Naive thymus-derived CD8-positive, alpha-beta T cell (primary cell): ENCODE data around the gene ARHGEF11. TPM values are rescaled to one million over a fixed set of nuclear protein-coding genes. Genes with fewer than 3 reads are reported as not detected.
"Not testable (repeated sequence)": the region's sequence is repeated elsewhere in the genome, so short reads cannot be mapped to it uniquely, and the experiment has no call there.

Source experiments
- ATAC-seq, 2 donors: fragments of 150-1000 bp; cut with Tn5 transposase in 1 of 2; sonication (Bioruptor Pico), chemical (Tn5 transposase) in 1 of 2; 1 replicate in 1 of 2; 2 replicates in 1 of 2; pipeline ENCODE4 v1.10.0; 2021; ENCODE audit warnings: mild to moderate bottlenecking in 2 of 2, moderate library complexity in 2 of 2
- POLR2A ChIA-PET: fragments of 350-600 bp; sonication (Branson Sonifier 250); formaldehyde crosslinking; loops from one replicate; lab custom pipeline; 2021; ENCODE audit warnings: antibody characterized with exemption; lab: Charles Lee
- DNase-seq, 10 donors: peaks; one replicate each; pipeline versions ENCODE4 v3.0.0 to v3.0.0-alpha.2; 2020 to 2022
- H3K27ac Mint-ChIP-seq, 10 donors: one replicate each; pipeline ENCODE4 v1.8.0; 2020 to 2022; ENCODE audit warnings: mild to moderate bottlenecking in 10 of 10, mixed read lengths in 10 of 10, moderate library complexity in 4 of 10, inconsistent platforms in 1 of 10
- H3K27me3 Mint-ChIP-seq, 5 donors: one replicate each; pipeline ENCODE4 v1.8.0; 2021 to 2022; ENCODE audit warnings: mixed read lengths in 5 of 5
- H3K36me3 Mint-ChIP-seq, 3 donors: one replicate each; pipeline ENCODE4 v1.8.0; 2020 to 2022; ENCODE audit warnings: mixed read lengths in 3 of 3, mild to moderate bottlenecking in 2 of 3, inconsistent platforms in 1 of 3
- H3K4me1 Mint-ChIP-seq, 4 donors: one replicate each; pipeline ENCODE4 v1.8.0; 2021 to 2022; ENCODE audit warnings: mixed read lengths in 4 of 4
- H3K4me3 Mint-ChIP-seq, 10 donors: one replicate each; pipeline ENCODE4 v1.8.0; 2020 to 2022; ENCODE audit warnings: mild to moderate bottlenecking in 10 of 10, mixed read lengths in 10 of 10, moderate library complexity in 6 of 10, inconsistent platforms in 1 of 10
- H3K9me3 Mint-ChIP-seq, 9 donors: one replicate each; pipeline ENCODE4 v1.8.0; 2020 to 2022; ENCODE audit warnings: mixed read lengths in 9 of 9, mild to moderate bottlenecking in 3 of 9, inconsistent platforms in 1 of 9, moderate library complexity in 1 of 9
- polyA plus RNA-seq, 3 donors: library from polyadenylated mRNA; unstranded; fragments of 300-500 nt; fragmentation: Illumina TruSeq; gene quantifications; one replicate each; pipeline ENCODE4 v1.2.3, GENCODE V29; 2021
- total RNA-seq, 8 experiments: library from RNA in 2 of 8; stranded (reverse) in 2 of 8; gene quantifications; one replicate each; pipeline ENCODE4 v1.2.3 and lab custom pipeline; 2021 to 2026

ARHGEF11 gene
- total and polyA plus RNA-seq, 5 experiments from 2014 or later = 4.5 to 35.3 (median 15.8) TPM

DNA sequence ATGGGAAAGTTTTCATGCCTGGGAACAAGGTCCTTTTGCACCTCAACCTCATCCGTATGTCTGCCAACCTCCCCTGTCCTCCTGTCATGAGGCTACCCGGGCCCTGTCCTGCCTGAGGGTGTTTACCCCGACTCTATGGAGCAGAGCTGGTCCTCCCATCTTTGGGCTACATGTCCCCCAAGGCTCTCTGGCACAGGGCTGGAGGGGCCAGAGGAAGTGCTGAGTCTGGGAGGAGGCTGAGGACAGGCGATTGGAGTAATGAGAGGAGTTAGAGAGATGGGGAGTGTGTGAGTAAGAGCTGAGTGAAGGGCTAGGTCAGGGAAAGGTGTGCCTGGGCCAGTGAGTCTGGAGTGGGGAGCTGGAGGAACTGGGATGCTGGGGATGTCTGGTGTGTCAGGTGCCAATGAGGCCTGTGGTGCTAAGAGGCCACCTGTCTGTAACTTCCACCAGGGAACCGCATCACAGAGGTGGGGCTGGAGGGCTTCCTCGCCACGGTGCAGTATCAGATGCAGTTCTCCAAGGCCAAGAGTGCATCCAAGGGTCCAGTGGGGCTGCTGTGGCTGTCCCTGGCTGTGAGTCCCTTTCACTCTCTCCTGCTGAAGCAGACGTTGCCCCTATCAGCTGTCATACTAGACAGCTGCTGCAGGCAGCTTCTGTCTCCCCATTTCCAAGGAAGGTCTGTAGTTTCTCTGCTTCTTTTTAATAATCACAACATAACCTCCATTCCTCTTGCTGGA, 113.4 kb downstream of the ARHGEF11 start:
- peaks cover 0 to 7% (median 0%) of the 10 kb centered on the region in 3 donors for H3K36me3 Mint-ChIP-seq
- no peaks in the 10 kb centered on the region for H3K9me3 Mint-ChIP-seq
- H3K27me3 Mint-ChIP-seq = peaks cover 22 to 60% (median 40%) of the 10 kb centered on the region in 5 donors
- POLR2A ChIA-PET = no interaction called here
- H3K4me1 Mint-ChIP-seq = peaks cover 5 to 25% (median 19%) of the 10 kb centered on the region in 4 donors
- DNase-seq = no peak
- no peak overlapping the region for H3K4me3 Mint-ChIP-seq
- ATAC-seq = no peak
- H3K27ac Mint-ChIP-seq = peak overlapping the region in 3 of 10 donors; percentile 5 to 67 (median 9)

DNA sequence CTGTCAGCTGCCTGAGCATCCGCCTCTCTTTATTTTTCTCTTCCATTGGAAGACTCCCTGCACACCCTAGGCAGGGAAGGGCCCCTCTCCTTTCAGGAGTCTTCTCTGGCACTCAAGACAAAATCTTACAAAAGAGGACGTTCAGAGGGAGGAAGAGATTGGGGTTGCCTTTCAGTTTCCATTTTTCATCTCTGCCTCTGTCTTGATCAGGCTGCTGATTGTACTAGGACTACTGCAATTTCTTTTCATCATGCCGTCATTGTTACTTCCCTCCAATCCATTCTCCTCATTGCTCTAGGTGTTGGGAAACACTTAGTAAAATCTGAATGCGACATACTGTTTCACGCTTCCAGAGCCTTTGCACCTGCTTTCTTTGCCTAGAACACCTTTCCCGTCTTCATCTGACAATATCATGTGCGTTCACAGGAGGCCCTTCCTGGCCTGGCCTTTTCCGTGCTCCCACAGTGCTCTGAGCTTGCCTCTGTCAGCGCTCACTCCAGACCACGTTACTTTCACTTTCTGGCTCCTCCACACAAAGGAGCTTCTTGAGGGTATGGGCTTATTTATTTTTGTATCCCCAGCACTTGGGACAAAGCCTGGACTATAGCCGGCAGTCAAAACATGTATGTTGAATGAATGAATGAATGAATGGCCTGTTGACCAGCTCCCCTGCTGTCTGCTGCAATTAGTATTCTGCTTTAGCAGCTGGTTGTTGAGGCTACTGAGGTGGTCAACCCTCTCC, 114.2 kb downstream of the ARHGEF11 start:
- DNase-seq (no peak), ATAC-seq (no peak)
- H3K36me3 Mint-ChIP-seq = peaks cover 0 to 7% (median 0%) of the 10 kb centered on the region in 3 donors
- no peaks in the 10 kb centered on the region for H3K9me3 Mint-ChIP-seq
- H3K4me3 Mint-ChIP-seq = no peak overlapping the region
- H3K4me1 Mint-ChIP-seq = peaks cover 5 to 27% (median 21%) of the 10 kb centered on the region in 4 donors
- POLR2A ChIA-PET = no interaction called here
- H3K27ac Mint-ChIP-seq = peak overlapping the region in 1 of 10 donors; percentile 9
- peaks cover 25 to 66% (median 45%) of the 10 kb centered on the region in 5 donors for H3K27me3 Mint-ChIP-seq

DNA sequence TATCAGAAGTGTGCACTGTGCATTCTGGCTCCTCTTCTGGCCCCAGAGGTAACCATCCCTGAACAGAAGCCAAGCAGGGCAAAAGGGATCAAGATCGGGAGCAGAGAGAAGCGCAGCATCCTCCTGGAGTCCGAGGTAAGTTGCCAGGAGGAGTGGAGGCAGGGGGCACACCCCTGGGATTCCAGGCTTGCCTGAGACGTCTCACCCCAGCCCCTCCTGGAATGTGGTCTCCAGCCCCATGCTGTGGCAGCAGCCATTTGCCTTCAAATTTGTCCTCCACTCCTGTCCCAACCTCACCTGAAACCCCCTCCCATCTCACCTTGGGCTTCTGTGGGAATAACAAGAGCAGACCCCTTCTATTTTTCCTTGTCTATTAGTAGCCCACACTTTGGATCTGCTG, 115.1 kb downstream of the ARHGEF11 start:
- ATAC-seq (no peak), DNase-seq (no peak)
- Mint-ChIP-seq H3K4me1 (peaks cover 7 to 27% (median 24%) of the 10 kb centered on the region in 4 donors), H3K27ac (peak overlapping the region in 1 of 10 donors; percentile 53), H3K27me3 (peaks cover 32 to 74% (median 53%) of the 10 kb centered on the region in 5 donors), H3K9me3 (no peaks in the 10 kb centered on the region), H3K4me3 (no peak overlapping the region), H3K36me3 (peaks cover 0 to 7% (median 0%) of the 10 kb centered on the region in 3 donors)
- POLR2A ChIA-PET = no interaction called here

DNA sequence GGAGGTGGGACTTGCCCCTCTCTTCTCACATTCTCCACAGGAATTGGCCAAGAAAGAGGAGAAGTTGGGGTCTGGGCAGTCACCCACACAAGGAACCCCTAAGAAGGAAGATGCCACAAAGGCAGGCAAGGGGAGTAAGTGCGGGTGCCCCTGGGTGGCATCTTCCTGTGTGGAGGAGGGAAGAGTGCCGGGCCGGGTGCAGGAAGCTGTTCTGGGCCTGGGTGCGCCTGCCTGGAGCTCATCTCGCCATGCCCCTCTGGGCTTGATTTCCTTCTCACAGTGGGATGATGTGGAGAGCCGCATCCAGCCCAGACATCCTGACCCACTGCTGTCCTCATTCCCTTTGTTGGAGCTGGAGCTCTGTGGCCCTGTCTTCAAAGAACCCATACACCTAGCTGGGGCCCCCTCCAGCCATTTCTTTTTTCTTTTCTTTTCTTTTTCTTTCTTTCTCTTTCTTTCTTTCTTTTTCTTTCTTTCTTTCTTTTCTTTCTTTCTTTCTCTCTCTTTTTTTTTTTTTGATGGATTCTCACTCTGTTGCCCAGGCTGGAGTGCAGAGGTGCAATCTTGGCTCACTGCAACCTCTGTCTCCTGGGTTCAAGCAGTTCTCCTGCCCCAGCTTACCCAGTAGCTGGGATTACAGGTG, 115.8 kb downstream of the ARHGEF11 start:
- peaks cover 7 to 28% (median 26%) of the 10 kb centered on the region in 4 donors for H3K4me1 Mint-ChIP-seq
- no peak overlapping the region for H3K27ac Mint-ChIP-seq
- H3K4me3 Mint-ChIP-seq = no peak overlapping the region
- POLR2A ChIA-PET = no interaction called here
- ATAC-seq (no peak), DNase-seq (no peak)
- H3K36me3 Mint-ChIP-seq = no peaks in the 10 kb centered on the region
- H3K27me3 Mint-ChIP-seq = peaks cover 36 to 82% (median 61%) of the 10 kb centered on the region in 5 donors
- no peaks in the 10 kb centered on the region for H3K9me3 Mint-ChIP-seq

DNA sequence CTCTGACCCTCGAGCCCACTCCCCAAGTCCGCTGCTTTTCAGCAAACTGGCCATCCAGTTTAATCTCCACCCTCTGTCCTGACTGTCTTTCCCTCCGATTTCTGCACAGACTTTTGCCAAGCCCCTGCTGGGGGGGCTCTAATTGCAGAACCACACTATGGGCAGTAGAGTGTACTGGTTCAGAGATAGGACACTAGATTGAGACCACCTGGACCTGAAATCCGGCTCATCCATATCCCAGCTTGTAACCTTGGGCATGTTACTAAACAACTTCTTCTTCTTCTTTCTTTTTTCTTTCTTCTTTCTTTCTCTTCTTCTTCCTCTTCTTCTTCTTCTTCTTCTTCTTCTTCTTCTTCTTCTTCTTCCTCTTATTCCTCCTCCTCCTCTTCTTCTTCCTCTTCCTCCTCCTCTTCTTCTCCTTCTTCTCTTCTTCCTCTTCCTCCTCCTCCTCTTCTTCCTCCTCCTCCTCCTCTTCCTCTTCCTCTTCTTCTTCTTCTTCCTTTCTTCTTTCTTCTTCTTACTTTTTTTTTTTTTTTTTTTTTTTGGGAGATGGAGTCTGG, 117.4 kb downstream of the ARHGEF11 start:
- Mint-ChIP-seq H3K36me3 (peaks cover 0 to 3% (median 0%) of the 10 kb centered on the region in 3 donors), H3K27me3 (peaks cover 40 to 98% (median 67%) of the 10 kb centered on the region in 5 donors), H3K4me3 (peak overlapping the region; percentile 14 to 71 (median 52)), H3K9me3 (no peaks in the 10 kb centered on the region), H3K4me1 (peaks cover 11 to 33% (median 32%) of the 10 kb centered on the region in 4 donors), H3K27ac (peak overlapping the region in 1 of 10 donors; percentile 66)
- DNase-seq (no peak), ATAC-seq (peak; percentile 7 to 16)
- POLR2A ChIA-PET = no interaction called here

DNA sequence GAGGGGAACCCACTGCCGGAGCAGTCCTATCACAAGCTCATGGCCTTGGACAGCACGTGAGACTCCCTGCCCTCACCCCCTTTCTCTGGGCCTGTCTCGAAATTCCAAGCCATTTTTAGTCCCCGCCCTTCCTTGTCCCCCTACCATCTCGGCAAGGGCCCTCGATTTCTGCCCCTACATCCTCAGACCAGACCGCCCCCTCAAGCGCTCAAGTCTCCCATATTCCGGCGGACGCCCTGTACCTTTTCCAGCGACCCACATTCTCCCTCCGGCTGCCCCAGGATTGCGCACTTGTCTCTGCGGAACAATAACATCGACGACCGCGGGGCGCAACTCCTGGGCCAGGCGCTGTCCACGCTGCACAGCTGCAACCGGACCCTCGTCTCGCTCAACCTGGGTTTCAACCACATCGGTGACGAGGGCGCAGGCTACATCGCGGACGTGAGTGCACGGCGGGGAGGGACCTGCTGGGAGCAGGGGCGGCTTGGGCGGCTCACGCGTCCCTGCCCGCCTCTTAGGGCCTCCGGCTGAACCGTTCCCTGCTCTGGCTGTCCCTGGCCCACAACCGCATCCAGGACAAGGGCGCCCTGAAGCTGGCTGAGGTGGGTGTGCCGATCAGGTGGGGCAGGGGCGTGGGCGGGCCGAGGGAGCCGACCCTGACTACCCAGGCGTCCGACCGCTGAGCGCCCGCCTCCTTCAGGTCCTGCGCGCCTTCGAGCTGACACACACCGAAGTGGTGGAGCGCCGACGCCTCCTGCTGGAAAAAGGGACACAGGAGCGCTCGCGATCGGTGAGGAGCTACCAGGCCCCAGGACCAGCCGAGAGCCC, 118.1 kb downstream of the ARHGEF11 start:
- H3K27ac Mint-ChIP-seq = no peak overlapping the region
- peak; percentile 79 to 80 for ATAC-seq
- H3K4me3 Mint-ChIP-seq = peak overlapping the region in 7 of 10 donors; percentile 14 to 71 (median 51)
- H3K9me3 Mint-ChIP-seq = no peaks in the 10 kb centered on the region
- POLR2A ChIA-PET = no interaction called here
- H3K27me3 Mint-ChIP-seq = peaks cover 45 to 98% (median 74%) of the 10 kb centered on the region in 5 donors
- peak in 9 of 10 donors; percentile 36 to 77 (median 52) for DNase-seq
- peaks cover 0 to 3% (median 0%) of the 10 kb centered on the region in 3 donors for H3K36me3 Mint-ChIP-seq
- H3K4me1 Mint-ChIP-seq = peaks cover 13 to 37% (median 34%) of the 10 kb centered on the region in 4 donors

DNA sequence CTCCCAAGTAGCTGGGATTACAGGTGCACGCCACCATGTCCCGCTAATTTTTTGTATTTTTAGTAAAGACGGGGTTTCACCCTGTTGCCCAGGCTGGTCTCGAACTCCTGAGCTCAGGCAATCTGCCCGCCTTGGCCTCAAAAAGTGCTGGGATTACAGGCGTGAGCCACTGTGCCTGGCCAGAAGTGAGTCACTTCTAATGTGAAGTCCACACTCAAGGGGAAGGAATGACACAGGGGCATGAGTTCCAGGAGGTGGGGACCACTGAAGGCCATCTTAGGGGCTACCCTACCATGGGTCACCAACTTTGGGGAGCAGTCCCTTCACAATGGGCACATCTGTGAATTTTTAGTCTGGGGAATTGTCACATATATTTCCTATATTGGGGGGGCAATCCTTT, 118.8 kb downstream of the ARHGEF11 start:
- H3K36me3 Mint-ChIP-seq, H3K9me3 Mint-ChIP-seq, H3K27ac Mint-ChIP-seq, DNase-seq, ATAC-seq, POLR2A ChIA-PET: not testable (repeated sequence)
- peak overlapping the region in 2 of 10 donors; percentile 46 to 51 for H3K4me3 Mint-ChIP-seq
- peaks cover 53 to 98% (median 76%) of the 10 kb centered on the region in 5 donors for H3K27me3 Mint-ChIP-seq
- peaks cover 16 to 36% (median 31%) of the 10 kb centered on the region in 4 donors for H3K4me1 Mint-ChIP-seq

DNA sequence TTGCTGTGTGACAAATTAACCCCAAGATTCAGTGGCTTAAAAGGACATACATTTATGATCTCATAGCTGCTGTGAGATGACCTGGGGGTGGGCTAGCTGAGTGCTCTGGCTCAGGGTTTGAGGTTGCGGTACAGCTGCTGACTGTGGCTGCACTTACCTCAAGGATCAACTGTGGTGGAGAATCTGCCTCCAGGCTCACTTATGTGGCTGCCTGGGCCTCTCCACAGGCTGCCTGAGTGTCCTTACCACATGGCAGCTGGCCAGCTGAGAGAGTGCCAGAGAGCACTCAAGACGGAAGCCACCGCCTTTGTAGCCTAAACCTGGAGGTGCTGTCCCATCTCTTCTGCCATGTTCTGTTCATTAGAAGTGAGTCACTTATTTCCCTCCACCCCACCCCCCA, 119.4 kb downstream of the ARHGEF11 start:
- Mint-ChIP-seq H3K4me3 (peak overlapping the region in 1 of 10 donors; percentile 30), H3K27me3 (peaks cover 53 to 98% (median 76%) of the 10 kb centered on the region in 5 donors), H3K36me3 (peaks cover 0 to 3% (median 0%) of the 10 kb centered on the region in 3 donors), H3K4me1 (peaks cover 16 to 32% (median 26%) of the 10 kb centered on the region in 4 donors), H3K9me3 (no peaks in the 10 kb centered on the region), H3K27ac (no peak overlapping the region)
- ATAC-seq (peak; percentile 45 to 47), DNase-seq (peak in 3 of 10 donors; percentile 10 to 28 (median 28))
- POLR2A ChIA-PET = no interaction called here

DNA sequence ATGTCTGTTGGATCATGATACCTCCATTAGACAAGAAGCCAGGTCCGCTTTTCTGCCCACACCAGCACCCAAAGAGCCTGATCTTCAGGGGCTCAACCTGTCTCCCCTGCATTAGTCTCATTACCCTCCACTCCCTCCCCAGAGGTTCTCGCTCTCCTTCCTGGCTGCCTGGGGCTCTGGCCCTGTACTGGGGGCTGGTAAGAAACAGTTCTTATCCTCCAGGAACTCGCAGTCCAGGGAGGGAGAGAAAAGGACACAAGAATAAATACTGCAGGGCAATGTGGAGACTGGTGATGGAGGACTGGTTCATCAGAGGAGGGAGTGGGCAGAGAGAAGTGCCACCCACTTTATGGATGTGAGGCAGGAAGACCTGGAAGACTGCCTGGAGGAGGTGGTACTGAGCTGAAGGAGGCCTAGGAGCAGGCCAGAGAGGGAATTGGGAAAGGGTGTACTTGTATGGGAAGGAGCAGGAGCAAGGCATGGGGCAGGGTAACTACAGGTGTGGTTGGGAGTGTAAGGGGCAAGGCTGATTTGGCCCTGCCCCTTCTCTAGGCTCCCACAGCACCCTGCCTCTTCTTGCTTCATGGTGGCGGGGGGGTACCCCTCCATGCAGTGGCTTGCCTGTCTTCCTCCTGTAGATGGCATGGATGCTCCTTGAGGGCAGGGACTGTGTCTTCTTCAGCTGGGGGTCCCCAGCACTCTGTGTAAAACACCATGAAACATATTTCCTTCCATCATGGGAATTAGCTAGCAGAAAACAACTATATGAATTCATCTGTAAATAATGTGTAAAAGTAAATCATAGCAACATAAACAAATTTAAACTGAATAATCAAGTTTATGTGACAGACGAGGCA, 120.2 kb downstream of the ARHGEF11 start:
- Mint-ChIP-seq H3K9me3 (no peaks in the 10 kb centered on the region), H3K36me3 (peaks cover 0 to 3% (median 0%) of the 10 kb centered on the region in 3 donors), H3K27ac (no peak overlapping the region), H3K27me3 (peaks cover 52 to 98% (median 77%) of the 10 kb centered on the region in 5 donors), H3K4me1 (peaks cover 16 to 33% (median 26%) of the 10 kb centered on the region in 4 donors), H3K4me3 (peak overlapping the region in 3 of 10 donors; percentile 1 to 14 (median 9))
- no peak for DNase-seq
- POLR2A ChIA-PET = no interaction called here
- ATAC-seq = no peak

DNA sequence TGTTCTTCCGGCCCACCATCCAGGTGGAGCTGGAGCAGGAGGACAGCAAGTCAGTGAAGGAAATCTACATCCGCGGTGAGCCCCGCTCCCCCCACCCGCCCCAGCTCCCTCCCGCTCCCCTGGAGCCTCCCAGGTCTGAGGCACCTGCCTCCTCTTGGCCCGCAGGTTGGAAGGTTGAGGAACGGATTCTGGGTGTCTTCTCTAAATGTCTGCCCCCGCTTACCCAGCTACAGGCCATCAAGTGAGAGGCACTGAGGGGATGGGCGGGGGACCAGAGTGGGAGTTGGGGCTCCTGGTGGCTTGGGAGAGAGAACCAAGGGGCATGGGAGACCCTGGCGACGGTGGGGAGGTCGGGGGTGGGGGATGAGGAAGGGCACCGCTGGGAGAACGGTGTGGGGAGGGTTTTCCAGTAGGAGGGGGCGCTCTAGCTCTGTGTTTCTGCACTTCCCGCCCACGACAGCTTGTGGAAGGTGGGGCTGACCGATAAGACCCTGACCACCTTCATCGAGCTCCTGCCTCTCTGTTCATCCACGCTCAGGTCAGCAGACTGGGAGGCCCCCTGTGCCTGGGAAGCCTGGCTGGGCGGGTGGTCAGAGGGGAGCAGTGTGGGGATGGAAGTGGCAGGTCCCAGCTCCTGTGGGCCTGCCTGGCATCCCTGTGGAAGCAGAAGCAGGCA, 120.9 kb downstream of the ARHGEF11 start:
- peak overlapping the region in 1 of 10 donors; percentile 65 for H3K27ac Mint-ChIP-seq
- H3K4me3 Mint-ChIP-seq = peak overlapping the region in 4 of 10 donors; percentile 14 to 68 (median 45)
- peaks cover 16 to 34% (median 28%) of the 10 kb centered on the region in 4 donors for H3K4me1 Mint-ChIP-seq
- no peak for DNase-seq
- POLR2A ChIA-PET = interaction anchor here (0.8 kb wide), 1 partner anchor 229 kb away, joined by 5 read pairs; no protein-coding TSS in a partner anchor
- peaks cover 0 to 3% (median 0%) of the 10 kb centered on the region in 3 donors for H3K36me3 Mint-ChIP-seq
- no peaks in the 10 kb centered on the region for H3K9me3 Mint-ChIP-seq
- peaks cover 52 to 96% (median 73%) of the 10 kb centered on the region in 5 donors for H3K27me3 Mint-ChIP-seq
- no peak for ATAC-seq
